SIG-M5 treated with dmso at 0.1 percent for 504 hours (cell line): ENCODE measurements around the gene PLIN4.
"Not testable (repeated sequence)": the region's sequence is repeated elsewhere in the genome, so short reads cannot be mapped to it uniquely, and the experiment has no call there.

Experiments
- DNase-seq: peaks from one replicate; lab custom pipeline; 2025; ENCODE audit not compliant: unreplicated experiment; lab: John Stamatoyannopoulos, UW

PLIN4 gene

DNA sequence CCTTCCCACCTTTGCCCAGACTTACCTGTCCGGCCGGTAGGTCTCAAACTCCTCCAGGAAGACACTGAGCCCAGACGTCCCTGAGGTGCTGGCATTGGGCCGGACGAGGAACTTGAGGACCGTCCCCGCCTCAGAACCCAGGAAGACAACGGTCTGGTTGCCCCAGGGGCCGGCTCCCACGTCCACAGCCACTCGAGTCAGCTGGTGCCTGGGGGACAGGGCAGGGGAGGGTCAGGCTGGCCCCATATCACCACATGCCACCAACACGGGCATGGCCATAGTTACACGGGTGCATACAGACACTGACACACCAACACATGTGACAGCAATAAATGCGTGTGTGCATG lies 29.9 kb upstream of the PLIN4 start:
- DNase-seq = no peak

DNA sequence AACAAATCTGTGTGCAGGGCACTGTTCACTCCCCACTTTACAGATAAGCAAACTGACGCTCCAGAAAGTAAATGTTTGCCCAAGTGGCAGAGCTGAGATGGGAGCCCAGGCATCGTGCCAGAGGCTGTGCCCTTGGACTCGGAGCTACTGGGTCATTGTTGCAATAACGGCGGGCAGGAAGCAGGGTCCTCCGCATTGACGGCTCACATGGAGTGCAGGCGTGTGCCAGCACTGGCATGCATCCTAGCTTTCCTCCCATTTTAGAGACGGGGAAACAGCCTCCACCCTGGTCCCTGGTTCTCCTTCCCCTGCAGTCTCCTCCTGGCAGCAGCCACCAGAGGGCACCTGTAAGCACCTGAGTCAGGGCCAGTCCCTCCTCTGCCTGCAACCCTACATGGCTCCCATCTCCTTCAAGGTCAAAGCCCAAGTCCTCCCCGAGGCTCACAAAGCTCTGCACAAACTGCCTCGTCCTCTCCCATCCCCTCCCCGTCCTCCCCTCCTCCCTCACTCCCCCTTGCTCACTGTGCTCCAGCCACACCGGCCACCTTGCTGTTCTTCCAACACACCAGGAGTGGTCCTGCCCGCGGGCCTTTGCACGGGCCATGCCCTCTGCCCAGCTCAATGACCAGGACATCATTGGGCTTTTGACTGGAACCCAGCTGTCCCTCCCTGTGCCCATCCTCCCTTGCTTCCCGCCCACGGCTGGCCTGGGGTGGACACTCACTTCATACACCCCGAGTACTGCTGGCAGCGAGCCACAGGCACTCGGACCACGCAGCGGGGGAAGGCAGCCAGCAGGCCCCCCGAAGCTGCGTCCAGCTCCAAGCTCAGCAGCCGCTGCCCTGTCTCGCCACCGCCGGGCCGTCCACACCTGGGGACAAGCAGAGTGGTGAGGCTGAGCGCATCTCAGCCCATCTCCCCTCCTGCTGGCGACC lies 29.3 kb upstream of the PLIN4 start:
- DNase-seq = no peak

DNA sequence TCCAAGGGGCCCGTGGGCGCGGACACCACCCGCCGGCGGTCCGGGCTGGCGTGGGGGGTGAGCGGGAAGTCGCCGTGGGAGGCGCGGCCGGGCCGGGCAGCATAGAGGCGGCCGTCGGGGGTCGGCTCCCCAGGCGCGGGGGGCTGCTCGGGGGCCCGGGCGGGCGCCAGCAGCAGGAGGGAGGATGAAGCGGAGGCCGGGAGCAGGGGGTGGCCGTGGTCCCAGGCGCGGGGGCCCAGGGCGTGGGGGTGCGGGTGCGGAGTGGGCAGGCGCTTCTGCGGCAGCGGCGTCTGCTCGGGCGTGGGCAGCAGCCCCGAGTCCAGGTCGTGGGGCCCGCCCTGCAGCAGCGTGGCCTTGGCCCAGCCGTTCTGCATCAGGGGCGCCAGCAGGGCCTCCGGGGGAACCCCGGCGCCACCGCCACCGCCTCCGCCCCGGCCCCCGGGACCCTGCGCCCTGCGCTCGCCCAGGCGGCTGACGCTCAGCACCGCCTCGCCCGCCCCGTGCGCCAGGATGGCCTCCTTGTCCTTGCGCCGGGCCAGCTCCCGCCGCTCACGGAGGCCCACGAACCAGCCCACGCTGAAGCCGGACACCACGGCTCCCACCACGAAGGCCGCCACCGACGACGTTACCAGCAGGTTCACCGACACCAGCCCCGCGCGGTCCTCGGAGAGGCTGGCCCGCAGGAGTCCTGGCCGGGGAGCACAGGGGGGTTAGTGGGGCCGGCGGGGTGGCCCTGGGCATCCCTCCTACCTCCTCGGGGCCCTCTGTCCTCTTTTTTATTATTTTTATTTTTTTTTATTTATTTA lies 25.8 kb upstream of the PLIN4 start:
- no peak for DNase-seq

DNA sequence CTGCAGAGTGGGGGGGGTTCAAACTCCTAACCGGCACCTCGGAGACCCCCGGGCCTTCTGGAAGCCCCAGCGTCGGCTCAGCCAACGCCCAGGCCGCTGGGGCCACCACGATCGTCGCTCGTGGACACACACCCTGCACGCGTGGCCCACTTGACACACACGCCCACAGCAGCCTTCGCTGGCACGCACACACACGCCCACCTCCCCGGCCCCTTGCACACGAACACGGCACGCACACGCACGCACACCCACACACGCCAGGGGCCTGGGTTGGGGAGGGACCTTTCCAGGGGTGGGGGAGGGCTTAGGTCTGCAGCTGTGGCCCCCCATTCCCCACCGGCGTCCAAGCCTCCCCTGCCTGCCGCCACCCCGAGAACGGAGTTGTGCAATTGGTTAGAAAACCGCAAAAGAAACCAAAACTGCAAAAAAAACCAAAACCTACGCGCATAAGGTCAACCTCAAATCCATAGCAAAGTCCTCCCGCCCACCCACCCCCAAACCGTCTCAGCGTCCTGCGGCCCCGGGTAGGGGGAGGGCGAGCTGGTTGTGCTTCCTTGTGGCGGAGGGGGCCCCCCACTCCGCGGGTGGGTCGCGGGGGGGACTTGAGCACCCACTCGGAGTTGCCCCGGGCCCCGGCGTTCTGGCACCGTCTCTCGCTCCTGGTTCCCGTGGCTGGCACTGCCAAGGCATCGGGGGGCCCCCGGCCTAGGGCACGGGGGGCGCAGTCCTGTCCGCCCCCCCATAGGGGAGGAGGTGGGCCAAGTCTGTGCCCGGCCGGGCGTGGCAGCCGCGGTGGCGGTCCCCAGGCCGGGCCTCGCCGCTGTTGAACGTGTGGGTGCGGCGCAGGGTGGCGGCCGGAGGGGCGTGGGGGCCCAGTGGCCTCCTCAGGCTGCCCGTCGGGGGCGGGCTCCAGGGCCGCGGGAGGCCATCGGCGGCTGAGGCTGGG lies 24.9 kb upstream of the PLIN4 start:
- DNase-seq = peak; percentile 33

DNA sequence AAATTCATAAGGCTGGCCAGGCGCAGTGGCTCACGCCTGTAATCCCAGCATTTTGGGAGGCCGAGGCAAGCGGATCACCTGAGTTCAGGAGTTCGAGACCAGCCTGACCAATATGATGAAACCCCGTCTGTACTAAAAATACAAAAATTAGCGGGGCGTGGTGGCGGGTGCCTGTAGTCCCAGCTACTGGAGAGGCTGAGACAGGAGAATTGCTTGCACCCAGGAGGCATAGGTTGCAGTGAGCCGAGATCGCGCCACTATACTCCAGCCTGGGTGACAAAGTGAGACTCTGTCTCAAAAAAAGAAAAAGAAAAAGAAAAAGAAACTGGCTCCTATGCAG lies 23.5 kb upstream of the PLIN4 start:
- DNase-seq = not testable (repeated sequence)

DNA sequence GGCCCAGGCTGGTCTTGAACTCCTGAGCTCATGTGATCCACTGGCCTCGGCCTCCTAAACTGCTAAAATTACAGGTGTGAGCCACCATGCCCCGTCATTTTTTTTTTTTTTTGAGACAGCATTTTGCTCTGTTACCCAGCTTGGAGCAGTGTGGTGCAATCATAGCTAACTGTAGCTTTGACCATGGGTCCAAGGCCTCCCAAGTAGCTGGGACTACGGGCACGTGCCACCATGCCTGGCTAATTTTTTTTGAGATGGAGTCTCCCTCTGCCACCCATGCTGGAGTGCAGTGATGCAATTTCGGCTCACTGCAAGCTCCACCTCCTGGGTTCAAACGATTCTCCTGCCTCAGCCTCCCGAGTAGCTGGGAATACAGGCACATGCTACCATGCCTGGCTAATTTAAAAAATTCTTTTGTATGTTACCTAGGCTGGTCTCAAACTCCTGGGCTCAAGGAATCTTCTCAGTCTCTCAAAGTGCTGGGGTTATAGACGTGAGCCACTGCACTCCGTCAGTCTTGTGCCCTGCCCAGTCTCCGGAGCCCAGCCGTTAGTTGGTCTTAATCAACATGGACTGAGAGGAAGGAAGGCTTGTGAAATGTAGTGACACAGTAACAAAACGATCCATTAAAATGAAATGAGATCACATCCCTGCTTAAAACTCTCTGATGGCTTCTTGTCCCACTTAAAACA lies 23.0 kb upstream of the PLIN4 start:
- DNase-seq = peak; percentile 16

DNA sequence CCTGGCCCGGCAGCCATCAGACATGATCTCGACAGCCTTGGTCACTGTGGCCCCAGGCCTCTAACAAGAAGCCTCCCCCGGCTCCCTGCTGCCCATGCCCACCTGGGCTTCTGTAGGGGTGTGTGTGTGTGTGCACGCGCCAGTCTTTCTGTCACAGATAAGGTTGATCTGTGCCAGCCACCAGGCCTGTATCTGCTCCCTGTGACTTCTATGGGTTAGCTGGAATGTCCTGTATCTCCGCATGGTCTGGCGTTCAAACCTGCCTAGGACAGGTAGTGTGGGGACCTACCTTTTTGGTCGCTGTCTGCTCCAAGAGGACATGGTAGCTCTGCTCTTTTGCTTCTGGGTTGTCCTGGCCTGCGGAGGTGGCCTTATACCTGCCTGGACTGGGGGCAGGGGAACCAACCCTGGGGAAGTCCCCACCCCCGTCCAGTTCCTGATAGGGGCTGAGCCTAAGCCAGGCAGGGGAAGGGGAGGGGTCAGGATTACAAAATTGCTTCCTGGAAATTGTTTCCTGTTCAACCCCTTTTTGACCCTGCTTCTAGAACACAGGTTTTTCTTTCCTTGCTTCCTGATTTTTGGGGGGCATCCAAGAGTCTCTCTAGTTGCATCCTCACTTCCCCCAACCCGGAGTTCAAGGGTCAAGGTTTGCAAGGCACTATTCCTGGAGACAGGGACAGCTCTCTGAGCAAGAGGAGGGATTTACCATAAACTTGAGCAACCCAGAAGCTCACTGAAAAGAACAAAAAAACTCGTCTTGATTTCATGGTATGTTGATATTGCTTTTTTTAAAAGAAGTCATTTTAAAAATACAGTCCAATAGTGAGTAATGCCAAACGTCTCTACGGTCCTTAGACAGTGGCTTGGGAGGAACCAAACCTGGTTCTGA lies 21.7 kb upstream of the PLIN4 start, which contains the start of gene LRG1:
TSS of gene LRG1 (minus strand) at position 344 of the 889 bp plus-strand sequence. CDS start at position 321, 23 bp downstream.
- peak; percentile 76 for DNase-seq

DNA sequence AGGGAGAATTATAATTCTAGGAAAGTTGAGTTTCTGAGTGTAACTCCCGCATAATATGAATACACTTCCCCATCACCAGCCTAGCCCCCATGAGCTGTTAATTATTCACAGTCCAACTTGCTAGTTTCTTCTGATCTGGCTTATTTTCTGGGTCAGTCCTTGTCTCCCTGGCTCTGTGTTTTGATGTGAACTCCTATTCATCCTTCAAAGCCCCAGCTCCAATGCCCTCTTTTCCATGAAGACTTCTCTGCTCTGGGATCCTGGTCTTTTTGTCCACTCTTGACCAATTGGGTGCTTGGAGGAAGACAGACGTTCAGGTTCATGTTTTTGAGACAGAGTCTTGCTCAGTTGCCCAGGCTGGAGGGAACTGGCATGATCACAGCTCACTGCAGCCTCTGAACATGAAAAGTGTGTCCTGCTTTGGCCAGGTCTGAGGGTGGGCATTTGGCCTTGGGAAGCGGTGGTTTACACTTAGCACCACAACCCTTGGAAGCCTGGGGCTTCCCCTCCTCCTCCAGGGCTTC lies 20.9 kb upstream of the PLIN4 start:
- no peak for DNase-seq

DNA sequence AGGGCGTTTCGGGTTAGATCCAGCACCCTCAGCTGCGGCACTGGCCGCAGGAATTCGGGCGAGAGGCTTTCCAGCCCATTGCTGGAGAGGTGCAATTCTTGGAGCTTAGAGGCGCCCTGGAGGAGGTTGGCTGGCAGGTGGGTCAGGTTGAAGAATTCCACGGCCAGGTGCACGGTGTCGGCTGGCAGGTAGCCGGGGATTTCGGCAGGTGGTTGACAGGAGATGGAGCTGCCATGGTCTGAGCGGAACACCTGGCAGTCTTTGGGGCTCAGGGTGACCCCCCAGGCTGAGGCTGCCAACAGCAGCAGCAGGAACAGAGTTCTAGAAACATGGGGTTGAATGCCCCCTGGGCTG lies 20.3 kb upstream of the PLIN4 start:
- DNase-seq = no peak

DNA sequence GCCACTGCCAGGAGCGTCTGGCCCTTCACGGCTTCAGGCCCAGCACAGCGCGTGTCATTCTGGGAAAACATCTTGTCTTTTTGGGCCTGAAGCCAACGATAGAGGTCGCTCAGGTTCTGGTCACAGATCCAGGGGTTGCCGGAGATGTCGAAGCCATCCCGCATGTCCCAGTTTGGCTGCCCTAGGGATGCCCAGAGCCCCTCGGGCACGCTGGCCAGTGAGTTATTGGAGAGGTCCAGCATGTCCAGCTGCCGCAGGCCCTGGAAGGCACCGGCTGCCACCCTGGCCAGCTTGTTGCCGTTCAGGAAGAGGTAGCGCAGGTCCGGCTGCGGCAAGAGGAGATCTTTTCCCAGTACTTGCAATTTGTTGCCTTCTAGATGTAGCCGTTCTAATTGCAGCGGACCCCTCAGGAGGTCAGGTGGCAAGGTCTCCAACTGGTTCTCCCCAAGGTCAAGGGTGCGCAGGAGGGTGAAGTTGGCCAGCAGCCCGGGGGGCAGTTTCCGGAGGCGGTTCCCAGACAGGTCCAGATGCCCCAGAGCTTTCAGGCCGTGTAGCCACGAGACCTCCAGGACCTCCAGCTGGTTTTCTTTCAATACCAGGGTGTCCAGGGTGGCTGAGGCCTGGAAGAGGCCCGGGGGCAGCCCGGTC lies 19.8 kb upstream of the PLIN4 start:
- no peak for DNase-seq

DNA sequence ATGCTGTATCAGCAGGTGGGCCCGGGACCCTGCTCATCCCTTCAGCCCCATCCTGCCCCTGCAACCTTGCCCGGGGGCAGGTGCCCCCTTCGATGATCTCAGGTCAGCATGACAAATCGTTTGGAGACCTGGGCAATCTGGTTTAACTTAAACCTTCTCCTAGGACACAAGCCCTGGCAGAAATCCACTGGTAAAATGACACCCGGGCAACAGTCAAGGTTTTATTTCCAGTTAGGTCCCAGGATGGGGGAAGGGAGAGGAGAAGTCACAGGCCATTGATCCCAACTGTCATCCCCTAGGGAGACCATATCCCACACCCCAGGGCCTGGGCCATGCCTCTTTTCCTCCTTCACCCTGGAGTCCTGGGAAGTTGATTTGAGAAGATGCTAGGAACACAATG lies 18.5 kb upstream of the PLIN4 start:
- no peak for DNase-seq

DNA sequence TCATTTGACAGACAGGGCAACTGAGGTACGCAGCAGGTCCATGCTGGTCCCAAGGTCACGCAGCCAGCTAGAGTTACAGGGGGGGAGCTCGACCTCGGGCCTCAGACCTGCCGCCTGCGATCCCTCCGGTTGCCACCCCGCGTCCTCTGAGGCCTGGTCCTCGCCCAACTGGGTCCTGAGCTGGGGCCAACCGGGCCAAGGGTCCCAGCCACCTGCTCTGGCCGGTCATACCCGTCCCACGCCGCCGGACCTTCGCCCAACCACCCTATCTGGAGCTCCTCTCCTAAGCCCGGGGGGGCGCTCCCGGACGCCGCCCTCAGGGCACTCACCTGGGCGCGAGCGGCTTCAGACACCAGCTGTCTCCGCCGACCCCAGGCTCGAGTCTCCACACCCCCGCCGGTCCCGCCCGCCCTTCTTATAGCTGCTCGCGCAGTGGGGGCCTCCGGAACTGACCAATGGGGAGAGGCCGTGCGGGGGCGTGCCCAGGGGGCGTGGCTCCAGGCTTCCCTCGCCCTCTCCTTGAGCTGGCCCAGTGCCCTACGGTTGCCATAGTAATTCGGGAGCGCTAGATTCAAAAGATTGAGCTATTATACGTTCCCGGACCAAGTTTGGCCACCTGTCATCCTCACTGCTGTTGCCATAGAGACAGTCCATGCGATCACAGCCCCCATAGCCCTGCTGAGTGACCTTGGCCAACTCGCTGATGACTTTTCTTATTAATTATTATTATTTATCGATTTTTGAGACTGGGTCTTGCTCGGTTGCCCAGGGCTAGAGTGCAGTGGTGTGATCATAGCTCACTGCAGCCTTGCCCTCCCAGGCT lies 16.8 kb upstream of the PLIN4 start, which contains the start of gene PLIN5:
TSS of gene PLIN5 (minus strand) at position 389 of the 823 bp plus-strand sequence. CDS start 1,150 bp downstream, outside the sequence.
- peak; percentile 30 for DNase-seq

DNA sequence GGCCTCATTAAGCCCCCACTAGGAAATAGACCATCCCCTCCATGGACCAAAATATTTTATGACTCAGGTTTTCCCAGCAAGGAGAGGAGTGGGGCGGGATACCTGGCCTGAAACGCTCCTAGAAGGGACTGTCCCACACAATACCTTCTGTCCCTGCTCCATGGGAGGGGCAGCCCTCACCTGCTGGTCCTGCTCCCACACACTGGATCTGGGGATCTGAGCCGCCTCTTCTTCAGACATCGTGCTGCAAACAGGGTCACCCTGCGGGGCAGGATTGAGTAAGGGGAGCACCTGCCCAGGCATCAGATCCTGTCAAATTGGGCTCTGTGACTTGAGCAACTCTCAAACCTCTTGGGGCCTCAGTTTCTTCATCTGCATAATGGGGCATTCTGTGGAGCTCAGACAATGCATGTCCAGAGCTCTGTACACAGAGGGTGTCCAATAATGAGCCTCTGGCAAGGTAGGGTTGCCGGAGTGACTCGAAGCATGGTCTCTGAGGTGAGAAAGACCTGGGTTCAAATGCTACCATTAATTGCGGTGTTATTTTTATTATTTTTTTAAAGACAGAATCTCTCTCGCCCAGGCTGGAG lies 15.6 kb upstream of the PLIN4 start:
- no peak for DNase-seq

DNA sequence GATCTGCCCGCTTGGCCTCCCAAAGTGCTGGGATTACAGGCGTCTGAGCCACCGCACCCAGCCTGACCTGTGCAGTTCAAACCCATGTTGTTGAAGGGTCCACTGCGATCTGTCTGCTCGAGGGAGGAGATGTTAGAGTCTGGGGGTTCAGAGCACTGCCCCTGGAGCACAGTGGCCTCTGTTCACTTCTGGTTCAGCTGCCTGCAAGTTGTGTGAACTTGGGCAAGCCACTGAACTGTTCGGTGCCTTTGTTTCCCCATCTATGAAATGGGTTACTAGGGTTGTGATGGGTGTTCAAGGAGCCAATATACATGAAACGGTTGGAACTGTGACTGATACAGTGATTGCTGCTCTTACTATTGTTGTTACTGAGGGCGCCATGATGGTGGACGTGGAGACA lies 15.0 kb upstream of the PLIN4 start:
- DNase-seq = no peak

DNA sequence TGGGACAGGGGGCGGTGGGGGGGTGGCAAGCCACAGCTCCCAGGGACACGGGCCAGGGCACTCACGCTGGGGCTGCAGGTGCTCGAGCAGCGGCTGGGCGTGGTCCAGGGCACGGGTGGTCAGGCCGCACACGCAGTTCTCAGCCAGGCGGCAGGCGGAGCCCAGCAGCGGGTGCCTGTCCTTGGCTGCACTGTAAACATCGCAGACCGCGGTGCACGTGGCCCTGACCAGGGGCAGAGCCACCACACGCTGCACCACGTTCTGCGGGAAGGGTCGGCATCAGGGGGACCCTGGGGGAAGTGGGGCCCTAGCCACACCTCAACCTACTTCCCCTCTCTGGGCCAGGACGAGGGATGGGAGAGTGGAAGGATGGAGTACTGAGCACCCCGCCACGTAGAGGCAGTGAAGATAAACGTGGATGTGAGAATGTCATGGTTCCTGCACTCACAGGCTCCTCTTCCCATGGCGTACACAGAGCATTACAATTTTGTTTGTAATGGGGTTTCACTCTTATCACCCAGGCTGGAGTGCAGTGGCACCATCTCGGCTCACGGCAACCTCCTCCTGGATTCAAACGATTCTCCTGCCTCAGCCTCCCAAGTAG lies 13.4 kb upstream of the PLIN4 start:
- no peak for DNase-seq

DNA sequence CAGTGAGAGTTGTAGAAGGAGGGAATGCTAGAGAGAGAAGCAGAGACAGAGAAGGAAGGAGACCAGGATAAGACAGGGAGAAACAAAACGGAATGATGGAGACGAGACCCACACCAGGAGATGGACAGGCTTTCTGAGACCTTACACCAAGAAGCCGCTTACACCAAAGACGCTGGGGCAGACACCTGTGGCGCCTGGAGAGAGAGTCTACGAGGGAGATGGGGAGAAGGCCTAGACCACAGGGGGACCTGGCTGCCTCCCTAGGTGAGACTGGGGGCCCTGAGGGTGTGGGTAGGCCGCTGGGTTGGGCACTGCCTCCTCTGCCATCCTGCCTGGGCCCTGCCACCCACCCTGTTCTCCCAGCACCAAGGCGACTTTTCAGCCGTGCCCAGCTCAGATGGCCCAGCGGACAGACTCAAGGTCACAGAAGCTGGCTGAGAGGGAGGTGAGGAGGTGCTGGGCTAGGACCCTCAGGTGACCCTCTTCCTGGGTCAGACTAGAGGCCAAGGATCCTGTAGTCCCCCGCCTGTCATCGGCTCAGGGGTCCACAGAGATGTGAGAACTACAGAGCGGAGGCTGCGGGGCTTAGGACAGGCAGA lies 11.7 kb upstream of the PLIN4 start:
- DNase-seq = no peak

DNA sequence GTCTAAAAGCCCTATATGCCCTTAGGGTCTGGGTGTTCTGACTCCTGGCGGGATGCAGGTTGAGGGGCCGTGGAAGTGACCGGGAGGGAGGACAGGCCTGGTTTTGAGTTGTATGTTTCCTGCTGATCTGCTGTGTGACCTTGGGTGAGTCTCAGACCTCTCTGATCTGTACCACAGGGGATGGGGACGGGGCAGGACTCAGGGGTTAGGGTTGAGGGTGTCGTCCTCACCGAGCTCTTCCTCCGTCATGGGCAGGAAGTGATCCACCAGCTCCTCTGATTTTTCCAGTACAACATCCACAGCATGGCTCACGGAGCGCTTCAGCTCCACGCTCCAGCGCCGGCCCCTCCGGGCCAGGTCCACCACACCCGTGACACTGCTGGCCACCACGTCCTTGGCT lies 10.6 kb upstream of the PLIN4 start:
- no peak for DNase-seq
